OCI-LY3 (cell line): ENCODE measurements around the gene IFFO2.
"Not testable (repeated sequence)": the region's sequence is repeated elsewhere in the genome, so short reads cannot be mapped to it uniquely, and the experiment has no call there.

Experiments used
- H2AFZ ChIP-seq: fragments of 200-600, 300-600 bp; shearing (Covaris generic); 2 replicates; pipeline ENCODE4 v1.6.0; 2014; ENCODE audit warnings: antibody characterized with exemption, low read depth, low read length
- H3K27ac ChIP-seq: fragments of 200-600, 300-600 bp; sonication (generic); 2 replicates; pipeline ENCODE4 v1.5.1; 2014; ENCODE audit warnings: mild to moderate bottlenecking, low read length, moderate library complexity, mixed read lengths
- H3K27me3 ChIP-seq: fragments of 200-600, 300-600 bp; sonication (generic); 2 replicates; pipeline ENCODE4 v1.6.1; 2014; ENCODE audit warnings: low read depth, low read length, mixed read lengths
- H3K36me3 ChIP-seq: fragments of 200-600, 300-600 bp; sonication (generic); replicated peaks from 2 replicates; pipeline ENCODE3; 2014; ENCODE audit warnings: low read depth, low read length, mixed read lengths
- H3K4me1 ChIP-seq: fragments of 300-600, 200-600 bp; sonication (generic); 2 replicates; pipeline ENCODE4 v1.6.1; 2014; ENCODE audit warnings: low read length, mixed read lengths
- H3K4me2 ChIP-seq: fragments of 200-600, 300-600 bp; sonication (generic); 2 replicates; pipeline ENCODE4 v1.6.1; 2014; ENCODE audit warnings: low read length, mixed read lengths
- H3K4me3 ChIP-seq: fragments of 300-600, 200-600 bp; sonication (generic); 2 replicates; pipeline ENCODE4 v1.5.1; 2014; ENCODE audit warnings: antibody characterized with exemption, mild to moderate bottlenecking, low read length, moderate library complexity
- H3K79me2 ChIP-seq: fragments of 300-600, 200-600 bp; shearing (Covaris generic); 2 replicates; pipeline ENCODE4 v1.6.1; 2014; ENCODE audit warnings: mild to moderate bottlenecking, low read length, mixed read lengths
- H3K9ac ChIP-seq: fragments of 300-600, 200-600 bp; shearing (Covaris generic); 2 replicates; pipeline ENCODE4 v1.6.0; 2014; ENCODE audit warnings: mild to moderate bottlenecking, low read length, moderate library complexity
- H3K9me3 ChIP-seq: fragments of 200-600, 300-600 bp; shearing (Covaris generic); 2 replicates; pipeline ENCODE4 v1.6.1; 2014; ENCODE audit warnings: low read length, mixed read lengths; ENCODE audit not compliant: insufficient read depth
- H4K20me1 ChIP-seq: fragments of 200-600, 300-600 bp; sonication (generic); 2 replicates; pipeline ENCODE4 v1.6.1; 2016; ENCODE audit warnings: low read length, mixed read lengths; ENCODE audit not compliant: insufficient read depth
- CTCF ChIP-seq: fragments of 200-600, 300-600 bp; sonication (generic); IDR thresholded peaks from 2 replicates; pipeline ENCODE4 v1.5.1; 2014; ENCODE audit warnings: antibody characterized with exemption, low read length, low read depth
- EZH2phosphoT487 ChIP-seq: fragments of 200-600 bp; shearing (Covaris generic); IDR thresholded peaks from 2 replicates; pipeline ENCODE4 v1.6.1; 2018; ENCODE audit warnings: antibody characterized with exemption, mixed run types, low read depth

IFFO2 gene

GRCh38 chr1:18870957-18871356, 85.5 kb downstream of the IFFO2 start:
- Histone ChIP-seq H3K4me1 (no peaks in the 10 kb centered on the region), H3K9ac (no peak overlapping the region), H3K27ac (no peak overlapping the region)

DNA sequence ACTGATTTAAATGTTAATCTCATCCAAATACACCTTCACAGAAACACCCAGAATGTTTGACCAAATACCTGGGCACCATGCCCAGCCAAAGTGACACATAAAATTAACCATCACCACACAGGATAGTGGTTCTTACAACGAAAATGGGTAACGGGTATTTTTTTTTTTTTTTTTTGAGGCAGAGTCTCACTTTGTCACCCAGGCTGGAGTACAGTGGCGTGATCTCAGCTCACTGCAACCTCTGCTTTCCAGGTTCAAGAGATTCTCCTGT, 85.9 kb downstream of the IFFO2 start:
- not testable (repeated sequence) for H2AFZ ChIP-seq, H3K27me3 ChIP-seq, H3K9me3 ChIP-seq, H3K4me2 ChIP-seq, H3K79me2 ChIP-seq, H4K20me1 ChIP-seq, H3K9ac ChIP-seq, H3K36me3 ChIP-seq, H3K4me3 ChIP-seq, H3K27ac ChIP-seq, H3K4me1 ChIP-seq

More at GRCh38 chr1:18870957-18871356, 85.5 kb downstream of the IFFO2 start:
- no peak overlapping the region for H2AFZ ChIP-seq
- no peaks in the 10 kb centered on the region for H3K9me3 ChIP-seq
- no peaks in the 10 kb centered on the region for H4K20me1 ChIP-seq
- no peak overlapping the region for H3K4me2 ChIP-seq
- H3K4me3 ChIP-seq, result no peak overlapping the region
- H3K36me3 ChIP-seq, result no peaks in the 10 kb centered on the region
- no peak for TF ChIP-seq EZH2phosphoT487
- no peaks in the 10 kb centered on the region for H3K27me3 ChIP-seq
- H3K79me2 ChIP-seq, result no peaks in the 10 kb centered on the region

- no peaks in the 10 kb centered on the region for H3K27me3 ChIP-seq
- no peaks in the 10 kb centered on the region for H4K20me1 ChIP-seq
- no peaks in the 10 kb centered on the region for H3K79me2 ChIP-seq
- H3K4me1 ChIP-seq, result no peaks in the 10 kb centered on the region
- TF ChIP-seq EZH2phosphoT487, result no peak
- no peak overlapping the region for H3K4me2 ChIP-seq
- no peaks in the 10 kb centered on the region for H3K9me3 ChIP-seq
- H3K27ac ChIP-seq, result no peak overlapping the region
- no peak overlapping the region for H3K9ac ChIP-seq
- no peak overlapping the region for H2AFZ ChIP-seq
- no peak overlapping the region for H3K4me3 ChIP-seq
- no peaks in the 10 kb centered on the region for H3K36me3 ChIP-seq
Measured at GRCh38 chr1:18869847-18870594, 86.5 kb downstream of the IFFO2 start.

GRCh38 chr1:18868801-18869424, 87.6 kb downstream of the IFFO2 start:
- no peaks in the 10 kb centered on the region for H4K20me1 ChIP-seq
- no peaks in the 10 kb centered on the region for H3K36me3 ChIP-seq
- TF ChIP-seq EZH2phosphoT487 (no peak), CTCF (no peak)
- no peak overlapping the region for H3K9ac ChIP-seq
- no peaks in the 10 kb centered on the region for H3K27me3 ChIP-seq
- H2AFZ ChIP-seq, result no peak overlapping the region
- H3K4me2 ChIP-seq, result no peak overlapping the region
- H3K4me1 ChIP-seq, result no peaks in the 10 kb centered on the region
- H3K4me3 ChIP-seq, result no peak overlapping the region
- H3K27ac ChIP-seq, result no peak overlapping the region
- H3K9me3 ChIP-seq, result no peaks in the 10 kb centered on the region
- no peaks in the 10 kb centered on the region for H3K79me2 ChIP-seq

GRCh38 chr1:18868354-18868753, 88.1 kb downstream of the IFFO2 start:
- Histone ChIP-seq H3K79me2 (no peaks in the 10 kb centered on the region), H3K4me1 (no peaks in the 10 kb centered on the region), H3K27me3 (no peaks in the 10 kb centered on the region), H3K4me2 (no peak overlapping the region), H4K20me1 (no peaks in the 10 kb centered on the region), H2AFZ (no peak overlapping the region), H3K27ac (no peak overlapping the region), H3K9me3 (no peaks in the 10 kb centered on the region), H3K36me3 (no peaks in the 10 kb centered on the region), H3K4me3 (no peak overlapping the region), H3K9ac (no peak overlapping the region)
- TF ChIP-seq CTCF, result no peak
- no peak for TF ChIP-seq EZH2phosphoT487
